ENCODE measurements around the gene STAG1.

- TF ChIP-seq, protein P1, sequence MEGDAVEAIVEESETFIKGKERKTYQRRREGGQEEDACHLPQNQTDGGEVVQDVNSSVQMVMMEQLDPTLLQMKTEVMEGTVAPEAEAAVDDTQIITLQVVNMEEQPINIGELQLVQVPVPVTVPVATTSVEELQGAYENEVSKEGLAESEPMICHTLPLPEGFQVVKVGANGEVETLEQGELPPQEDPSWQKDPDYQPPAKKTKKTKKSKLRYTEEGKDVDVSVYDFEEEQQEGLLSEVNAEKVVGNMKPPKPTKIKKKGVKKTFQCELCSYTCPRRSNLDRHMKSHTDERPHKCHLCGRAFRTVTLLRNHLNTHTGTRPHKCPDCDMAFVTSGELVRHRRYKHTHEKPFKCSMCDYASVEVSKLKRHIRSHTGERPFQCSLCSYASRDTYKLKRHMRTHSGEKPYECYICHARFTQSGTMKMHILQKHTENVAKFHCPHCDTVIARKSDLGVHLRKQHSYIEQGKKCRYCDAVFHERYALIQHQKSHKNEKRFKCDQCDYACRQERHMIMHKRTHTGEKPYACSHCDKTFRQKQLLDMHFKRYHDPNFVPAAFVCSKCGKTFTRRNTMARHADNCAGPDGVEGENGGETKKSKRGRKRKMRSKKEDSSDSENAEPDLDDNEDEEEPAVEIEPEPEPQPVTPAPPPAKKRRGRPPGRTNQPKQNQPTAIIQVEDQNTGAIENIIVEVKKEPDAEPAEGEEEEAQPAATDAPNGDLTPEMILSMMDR (IDR thresholded peaks at IDR 0.05): no peak
- TF ChIP-seq POLR2A (IDR thresholded peaks at IDR 0.05) (no peak), EP300 (IDR thresholded peaks at IDR 0.05) (no peak)
Measured at GRCh38 chr3:136385457-136385856, 366.7 kb downstream of the STAG1 start.

Measured in stomach (tissue), 4 donors.